Measurements from ENCODE around the gene WBP1L. TPM values are rescaled to one million over a fixed set of nuclear protein-coding genes. Genes with fewer than 3 reads are reported as not detected.
"Not testable (repeated sequence)": the region's sequence is repeated elsewhere in the genome, so short reads cannot be mapped to it uniquely, and the experiment has no call there.

The WBP1L gene
- total RNA-seq, 2 experiments from 2014 or later: 17.6 to 24.4 TPM

GRCh38 chr10:102844190-102844776, 100.5 kb downstream of the WBP1L start:
- H4K20me1 ChIP-seq (ENCODE audit: insufficient read depth, low read length); DNase-seq (ENCODE audit: low spot score); CTCF ChIA-PET (ENCODE audit: unreplicated experiment); H3K9me3 ChIP-seq (ENCODE audit: low read length); H3K9me2 ChIP-seq (ENCODE audit: insufficient read depth, low read length); H3K4me3 ChIP-seq (ENCODE audit: low read depth, low read length, poor library complexity, severe bottlenecking); H3K4me1 ChIP-seq (ENCODE audit: insufficient read depth, low read length, poor library complexity, severe bottlenecking); H3K79me2 ChIP-seq (ENCODE audit: insufficient read depth, low read depth, low read length); BruUV-seq (replicated peaks); intact Hi-C loops (cut with micrococcal nuclease; ENCODE audit: unreplicated experiment); H3K4me2 ChIP-seq (ENCODE audit: low read length); H3K36me3 ChIP-seq (ENCODE audit: insufficient read depth, low read length); H2AFZ ChIP-seq (ENCODE audit: low read length); H3K27ac ChIP-seq (ENCODE audit: low read depth, low read length, poor library complexity, severe bottlenecking): not testable (repeated sequence)
- POLR2A ChIA-PET: interaction anchor here (0.6 kb wide), 1 partner anchor 31 kb away, joined by 3 read pairs; no protein-coding TSS in a partner anchor

GRCh38 chr10:102845352-102845902, 101.7 kb downstream of the WBP1L start:
- Histone ChIP-seq H3K4me1 (ENCODE audit: insufficient read depth, low read length, poor library complexity, severe bottlenecking) (no peaks in the 10 kb centered on the region), H3K27ac (ENCODE audit: low read depth, low read length, poor library complexity, severe bottlenecking) (no peak overlapping the region), H3K79me2 (ENCODE audit: insufficient read depth, low read depth, low read length) (no peaks in the 10 kb centered on the region), H3K36me3 (ENCODE audit: insufficient read depth, low read length) (no peaks in the 10 kb centered on the region), H3K4me2 (ENCODE audit: low read length) (no peak overlapping the region), H4K20me1 (ENCODE audit: insufficient read depth, low read length) (no peaks in the 10 kb centered on the region), H2AFZ (ENCODE audit: low read length) (no peak overlapping the region), H3K9me3 (ENCODE audit: low read length) (no peaks in the 10 kb centered on the region), H3K9me2 (ENCODE audit: insufficient read depth, low read length) (no peaks in the 10 kb centered on the region), H3K4me3 (ENCODE audit: low read depth, low read length, poor library complexity, severe bottlenecking) (no peak overlapping the region)
- intact Hi-C loops (cut with micrococcal nuclease; ENCODE audit: unreplicated experiment): no loop called here
- no peak for TF ChIP-seq EZH2phosphoT487 (IDR thresholded peaks at IDR 0.05; ENCODE audit: borderline replicate concordance, low read depth, low read length)
- TF ChIP-seq CTCF (conservative IDR thresholded peaks at IDR 0.05; ENCODE audit: low read length): no peak
- CTCF ChIA-PET (ENCODE audit: unreplicated experiment): no interaction called here
- DNase-seq (ENCODE audit: low spot score): no peak
- BruUV-seq (replicated peaks): no TSS peak
- POLR2A ChIA-PET: no interaction called here

GRCh38 chr10:102850025-102850518, 106.3 kb downstream of the WBP1L start:
- CTCF ChIA-PET (ENCODE audit: unreplicated experiment): no interaction called here
- H3K9me3 ChIP-seq (ENCODE audit: low read length): no peaks in the 10 kb centered on the region
- intact Hi-C loops (cut with micrococcal nuclease; ENCODE audit: unreplicated experiment): no loop called here

GRCh38 chr10:102853237-102853636, 109.5 kb downstream of the WBP1L start:
- H3K4me1 ChIP-seq (ENCODE audit: insufficient read depth, low read length, poor library complexity, severe bottlenecking); DNase-seq (ENCODE audit: low spot score); H3K9me3 ChIP-seq (ENCODE audit: low read length); H3K27ac ChIP-seq (ENCODE audit: low read depth, low read length, poor library complexity, severe bottlenecking); BruUV-seq (replicated peaks); H3K36me3 ChIP-seq (ENCODE audit: insufficient read depth, low read length); H3K4me3 ChIP-seq (ENCODE audit: low read depth, low read length, poor library complexity, severe bottlenecking); H2AFZ ChIP-seq (ENCODE audit: low read length); H4K20me1 ChIP-seq (ENCODE audit: insufficient read depth, low read length); CTCF ChIA-PET (ENCODE audit: unreplicated experiment); POLR2A ChIA-PET; intact Hi-C loops (cut with micrococcal nuclease; ENCODE audit: unreplicated experiment); H3K79me2 ChIP-seq (ENCODE audit: insufficient read depth, low read depth, low read length); H3K9me2 ChIP-seq (ENCODE audit: insufficient read depth, low read length); H3K4me2 ChIP-seq (ENCODE audit: low read length): not testable (repeated sequence)

More at GRCh38 chr10:102850025-102850518, 106.3 kb downstream of the WBP1L start:
- BruUV-seq (replicated peaks): no TSS peak
- no peak overlapping the region for H3K4me3 ChIP-seq (ENCODE audit: low read depth, low read length, poor library complexity, severe bottlenecking)
- H3K9me2 ChIP-seq (ENCODE audit: insufficient read depth, low read length): no peaks in the 10 kb centered on the region
- H3K4me1 ChIP-seq (ENCODE audit: insufficient read depth, low read length, poor library complexity, severe bottlenecking): no peaks in the 10 kb centered on the region
- no peak overlapping the region for H3K4me2 ChIP-seq (ENCODE audit: low read length)
- no peaks in the 10 kb centered on the region for H4K20me1 ChIP-seq (ENCODE audit: insufficient read depth, low read length)
- no peaks in the 10 kb centered on the region for H3K36me3 ChIP-seq (ENCODE audit: insufficient read depth, low read length)
- H3K27ac ChIP-seq (ENCODE audit: low read depth, low read length, poor library complexity, severe bottlenecking): no peak overlapping the region
- no peak overlapping the region for H2AFZ ChIP-seq (ENCODE audit: low read length)
- POLR2A ChIA-PET: interaction anchor here (0.6 to 0.7 kb wide), 2 partner anchors 46 to 914 kb away, joined by 3 to 7 read pairs; no protein-coding TSS in a partner anchor
- TF ChIP-seq CTCF (conservative IDR thresholded peaks at IDR 0.05; ENCODE audit: low read length) (no peak), EZH2phosphoT487 (IDR thresholded peaks at IDR 0.05; ENCODE audit: borderline replicate concordance, low read depth, low read length) (no peak)
- DNase-seq (ENCODE audit: low spot score): no peak
- peaks cover 4% of the 10 kb centered on the region; the same call in 1 of the 2 replicates for H3K79me2 ChIP-seq (ENCODE audit: insufficient read depth, low read depth, low read length)

GRCh38 chr10:102855731-102856436, 112.1 kb downstream of the WBP1L start:
- not testable (repeated sequence) for H3K36me3 ChIP-seq (ENCODE audit: insufficient read depth, low read length)

More at GRCh38 chr10:102855731-102856436, 112.1 kb downstream of the WBP1L start:
- H3K4me1 ChIP-seq (ENCODE audit: insufficient read depth, low read length, poor library complexity, severe bottlenecking); intact Hi-C loops (cut with micrococcal nuclease; ENCODE audit: unreplicated experiment); DNase-seq (ENCODE audit: low spot score); H3K9me2 ChIP-seq (ENCODE audit: insufficient read depth, low read length); H3K27ac ChIP-seq (ENCODE audit: low read depth, low read length, poor library complexity, severe bottlenecking); H3K4me2 ChIP-seq (ENCODE audit: low read length); CTCF ChIA-PET (ENCODE audit: unreplicated experiment); BruUV-seq (replicated peaks); H3K4me3 ChIP-seq (ENCODE audit: low read depth, low read length, poor library complexity, severe bottlenecking); H3K9me3 ChIP-seq (ENCODE audit: low read length); H2AFZ ChIP-seq (ENCODE audit: low read length); H3K79me2 ChIP-seq (ENCODE audit: insufficient read depth, low read depth, low read length); H4K20me1 ChIP-seq (ENCODE audit: insufficient read depth, low read length): not testable (repeated sequence)
- POLR2A ChIA-PET: interaction anchor here (0.7 kb wide), 1 partner anchor 80 kb away, joined by 3 read pairs; no protein-coding TSS in a partner anchor
